HG03521 (cell line): ENCODE results near the gene CLPTM1.
"Not testable (repeated sequence)": the region's sequence is repeated elsewhere in the genome, so short reads cannot be mapped to it uniquely, and the experiment has no call there.

Experiments used
- ATAC-seq: cut with Tn5 transposase; IDR thresholded peaks from one replicate; pipeline ENCODE4 v1.9.1; 2021; ENCODE audit warnings: mild to moderate bottlenecking, moderate library complexity; ENCODE audit not compliant: unreplicated experiment

The CLPTM1 gene

GRCh38 chr19:44973982-44974735 is 19.0 kb downstream of the CLPTM1 start:
- no peak for ATAC-seq

- no peak for ATAC-seq
These were observed 19.7 kb downstream of the CLPTM1 start for GRCh38 chr19:44974857-44975256.

GRCh38 chr19:44975444-44975843 is 20.3 kb downstream of the CLPTM1 start:
- no peak for ATAC-seq

DNA sequence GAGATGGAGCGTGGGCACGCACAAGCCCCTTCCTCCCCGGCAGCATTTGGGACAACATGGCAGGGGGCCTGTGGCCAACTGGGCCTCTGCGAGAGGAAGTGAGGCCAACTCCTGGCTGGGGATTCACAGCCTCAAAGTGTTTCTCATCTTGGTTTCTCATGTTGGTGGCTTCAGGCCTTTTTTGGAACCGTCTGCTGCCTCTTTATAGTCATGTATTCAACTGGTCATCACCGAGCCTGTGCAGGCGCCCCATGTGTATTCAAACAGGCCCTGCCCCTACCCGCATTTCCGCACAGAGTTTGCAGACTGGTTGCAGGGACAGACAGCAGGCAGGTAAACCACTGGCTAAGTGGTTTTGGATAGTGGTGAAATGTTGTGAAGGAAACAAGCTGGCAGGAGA is 28.8 kb downstream of the CLPTM1 start:
- no peak for ATAC-seq

GRCh38 chr19:44985445-44985844 is 30.3 kb downstream of the CLPTM1 start:
- no peak for ATAC-seq

DNA sequence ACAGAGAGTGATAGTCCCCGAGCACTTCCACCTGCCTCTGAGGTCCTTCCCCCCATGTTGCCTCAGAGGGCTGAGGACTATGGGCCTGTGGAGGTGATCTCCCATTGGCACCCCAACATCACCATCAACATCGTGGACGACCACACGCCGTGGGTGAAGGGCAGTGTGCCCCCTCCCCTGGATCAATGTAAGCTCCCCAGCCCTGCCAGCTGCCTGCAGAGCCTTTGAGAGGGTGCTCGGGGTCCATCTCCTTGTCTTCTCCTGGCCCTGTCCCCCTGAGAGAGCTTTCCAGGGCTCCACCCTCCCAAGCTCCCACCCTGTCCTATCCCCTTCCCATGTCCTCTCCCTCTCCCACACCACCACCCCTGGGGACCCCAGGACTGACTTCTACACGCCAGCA is 31.2 kb downstream of the CLPTM1 start:
- no peak for ATAC-seq

DNA sequence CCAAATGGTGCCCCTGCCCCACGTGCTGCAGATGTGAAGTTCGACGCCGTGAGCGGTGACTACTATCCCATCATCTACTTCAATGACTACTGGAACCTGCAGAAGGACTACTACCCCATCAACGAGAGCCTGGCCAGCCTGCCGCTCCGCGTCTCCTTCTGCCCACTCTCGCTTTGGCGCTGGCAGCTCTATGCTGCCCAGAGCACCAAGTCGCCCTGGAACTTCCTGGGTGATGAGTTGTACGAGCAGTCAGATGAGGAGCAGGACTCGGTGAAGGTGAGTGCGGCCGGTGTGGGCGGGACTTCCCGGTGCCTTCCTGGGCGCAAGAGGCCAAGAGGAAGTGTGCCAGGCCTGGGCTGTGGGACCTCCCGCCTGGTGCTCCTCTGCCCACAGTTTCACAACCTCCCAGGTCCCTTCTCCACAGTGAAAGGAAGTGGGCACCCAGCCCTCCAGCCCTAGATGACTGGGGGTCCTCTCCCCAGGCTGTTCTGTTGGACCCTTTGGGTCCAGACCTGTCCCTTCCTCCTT is 32.0 kb downstream of the CLPTM1 start:
- ATAC-seq, result no peak

- no peak for ATAC-seq
These were observed 33.1 kb downstream of the CLPTM1 start for GRCh38 chr19:44988273-44988672.

DNA sequence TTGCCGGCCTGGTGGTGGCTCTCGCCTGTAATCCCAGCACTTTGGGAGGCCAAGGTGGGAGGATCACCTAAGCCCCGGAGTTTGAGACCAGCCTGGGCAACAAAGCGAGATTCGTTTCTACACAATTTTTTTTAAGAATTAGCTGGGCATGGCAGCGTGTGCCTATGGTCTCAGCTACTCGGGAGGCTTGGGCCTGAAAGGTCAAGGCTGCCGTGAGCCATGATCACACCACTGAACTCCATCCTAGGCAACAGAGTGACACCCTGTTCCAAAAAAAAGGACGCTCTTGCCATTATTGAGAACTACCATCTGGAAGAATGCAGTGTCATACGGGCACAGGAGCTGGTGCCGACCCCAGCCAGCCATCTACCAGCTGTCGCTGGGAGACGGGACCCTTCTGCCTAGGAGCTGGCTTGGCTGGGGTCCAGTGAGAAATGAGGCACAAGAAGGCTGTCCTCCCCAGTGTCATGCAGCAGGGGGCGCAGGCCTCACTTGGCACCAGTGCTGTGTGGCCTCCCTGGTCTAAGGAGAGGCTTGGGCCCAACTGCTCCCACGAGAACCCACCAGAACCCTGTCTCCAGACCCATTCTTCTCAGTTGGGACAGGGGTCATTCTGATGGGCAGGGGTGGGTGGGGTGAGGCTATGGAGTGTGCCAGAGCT is 33.8 kb downstream of the CLPTM1 start:
- no peak for ATAC-seq

DNA sequence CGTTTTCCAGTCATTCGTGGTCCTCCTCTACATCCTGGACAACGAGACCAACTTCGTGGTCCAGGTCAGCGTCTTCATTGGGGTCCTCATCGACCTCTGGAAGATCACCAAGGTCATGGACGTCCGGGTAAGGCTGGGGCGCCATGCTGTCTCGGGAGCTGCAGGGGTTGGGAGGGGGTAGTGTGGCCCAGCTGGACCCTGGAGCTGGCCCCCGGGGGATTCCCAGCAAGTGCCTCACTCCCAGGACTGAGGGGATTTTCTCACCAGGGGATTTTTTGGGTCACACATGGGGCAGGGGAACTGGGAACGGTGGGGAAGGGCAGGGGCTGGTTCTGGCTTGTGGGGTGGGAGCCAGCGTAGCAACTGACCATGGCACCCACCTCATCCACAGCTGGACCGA is 35.3 kb downstream of the CLPTM1 start:
- no peak for ATAC-seq

GRCh38 chr19:44990966-44991365 is 35.8 kb downstream of the CLPTM1 start:
- ATAC-seq, result no peak

GRCh38 chr19:44992336-44993163 is 37.4 kb downstream of the CLPTM1 start:
- no peak for ATAC-seq

- no peak for ATAC-seq
These were observed 38.3 kb downstream of the CLPTM1 start for GRCh38 chr19:44993526-44993925.

DNA sequence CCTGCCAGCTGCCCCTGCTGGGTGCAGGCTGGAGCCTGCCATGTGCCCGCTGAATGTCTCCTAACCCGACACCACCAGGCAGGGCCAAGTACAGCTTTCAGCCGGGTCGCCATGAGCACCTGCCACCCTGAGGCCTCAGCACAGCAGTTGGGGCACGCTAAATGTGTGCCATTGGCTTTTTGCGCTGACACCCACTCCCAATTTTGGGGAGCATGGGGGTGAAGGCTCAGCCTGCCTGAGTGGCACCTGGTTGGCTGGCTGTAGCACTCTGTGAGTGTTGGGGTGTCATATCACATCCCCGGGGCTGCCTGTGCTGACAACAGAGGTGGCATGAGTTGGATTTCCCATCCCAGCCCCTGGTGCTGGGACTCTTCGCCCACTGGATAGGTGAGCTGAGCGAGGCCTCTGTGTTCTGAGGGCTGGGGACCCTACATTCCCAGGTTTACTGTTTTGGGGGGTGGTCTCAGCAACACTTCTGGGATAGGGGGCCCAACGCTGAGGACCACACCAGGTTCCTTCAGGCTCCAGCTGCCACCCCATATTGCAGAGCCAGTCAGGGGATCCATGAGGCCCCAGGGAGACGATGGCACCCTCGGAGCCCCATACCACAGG is 38.9 kb downstream of the CLPTM1 start:
- no peak for ATAC-seq

DNA sequence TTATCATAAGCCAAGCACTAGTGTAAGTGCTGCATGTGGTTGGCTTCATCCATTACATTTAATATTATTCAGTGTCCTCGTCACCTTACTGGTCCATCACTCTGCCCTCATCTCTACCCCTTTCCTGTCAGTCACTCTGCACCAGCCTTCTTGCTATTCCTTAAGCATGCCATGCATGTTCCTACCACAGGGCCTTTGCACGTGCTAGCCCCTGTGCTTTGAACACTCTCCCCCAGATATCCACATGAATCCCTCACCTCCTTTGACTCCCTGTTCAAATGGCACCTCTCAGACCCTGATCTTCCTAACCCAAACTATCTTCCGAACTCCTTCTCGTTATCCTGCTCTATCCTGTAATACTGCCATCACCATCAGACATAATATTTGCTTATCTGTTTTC is 42.8 kb downstream of the CLPTM1 start:
- no peak for ATAC-seq

- ATAC-seq, result not testable (repeated sequence)
These were observed 44.1 kb downstream of the CLPTM1 start for GRCh38 chr19:44999131-44999925.

DNA sequence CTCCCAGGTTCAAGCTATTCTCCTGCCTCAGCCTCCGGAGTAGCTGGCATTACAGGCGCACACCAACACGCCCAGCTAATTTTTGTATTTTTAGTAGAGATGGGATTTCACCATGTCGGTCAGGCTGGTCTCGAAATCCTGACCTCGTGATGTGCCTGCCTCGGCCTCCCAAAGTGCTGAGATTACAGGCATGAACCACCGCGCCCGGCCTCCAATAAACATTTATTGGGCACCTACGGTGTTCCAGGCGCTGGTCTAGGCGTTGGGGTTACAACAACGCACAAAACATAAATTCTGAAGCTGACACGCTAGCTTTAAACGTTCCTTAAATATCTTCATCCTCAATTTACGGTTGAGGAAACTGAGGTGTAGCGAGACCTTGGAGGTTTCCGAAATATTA is 45.5 kb downstream of the CLPTM1 start:
- ATAC-seq, result not testable (repeated sequence)

- peak; percentile 45 for ATAC-seq
These were observed 46.0 kb downstream of the CLPTM1 start, which contains the start of gene RELB for GRCh38 chr19:45001087-45001739. TSS of gene RELB (plus strand) at chr19:45001464. CDS start at chr19:45001580, 116 bp downstream.

DNA sequence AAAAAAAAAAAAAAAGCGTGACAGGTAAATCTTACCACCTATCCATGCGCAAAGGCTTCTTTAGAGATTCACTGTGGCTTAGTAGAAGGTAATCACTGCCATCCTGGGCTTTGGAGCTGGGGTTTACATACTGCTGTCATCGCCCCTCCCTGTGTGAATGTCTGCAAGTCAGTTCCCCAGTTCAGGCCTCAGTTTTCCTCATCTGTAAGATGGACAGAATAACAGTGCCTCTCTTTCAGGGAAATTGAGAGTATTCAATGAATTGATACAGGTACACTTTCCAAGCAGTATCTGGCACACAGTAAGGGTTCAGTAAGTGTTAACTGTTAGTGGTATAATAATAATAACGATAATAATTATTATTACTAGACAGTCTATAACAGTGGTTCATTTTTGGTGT is 48.3 kb downstream of the CLPTM1 start:
- no peak for ATAC-seq

DNA sequence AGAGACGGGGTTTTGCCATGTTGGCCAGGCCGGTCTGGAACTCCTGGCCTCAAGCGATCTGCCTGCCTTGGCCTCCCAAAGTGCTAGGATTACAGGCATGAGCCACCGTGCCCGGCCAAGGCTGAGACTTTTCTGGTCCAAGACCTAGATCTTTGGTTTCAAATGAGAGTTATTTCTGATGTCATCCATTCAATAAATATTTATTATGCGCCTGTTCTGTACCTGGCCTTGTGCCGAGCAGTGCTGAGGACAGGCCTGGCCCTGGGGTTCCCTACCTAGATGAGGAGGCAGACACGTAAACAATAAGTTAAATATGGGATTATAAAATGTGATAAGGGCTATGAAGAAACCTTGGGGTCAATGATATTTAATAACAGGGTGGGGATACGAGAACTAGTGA is 50.6 kb downstream of the CLPTM1 start:
- no peak for ATAC-seq
